CD4-positive, alpha-beta T cell treated with Interleukin-12 subunit alpha and Interleukin-12 subunit beta, for 1 hour (primary cell): ENCODE measurements around the gene FOXN1.
A peak's percentile ranks its signal among the peaks of the same experiment; 100 is the strongest.

Source experiments
- DNase-seq: peaks from one replicate; pipeline ENCODE4 v3.0.0-alpha.2; 2020

The FOXN1 gene

DNA sequence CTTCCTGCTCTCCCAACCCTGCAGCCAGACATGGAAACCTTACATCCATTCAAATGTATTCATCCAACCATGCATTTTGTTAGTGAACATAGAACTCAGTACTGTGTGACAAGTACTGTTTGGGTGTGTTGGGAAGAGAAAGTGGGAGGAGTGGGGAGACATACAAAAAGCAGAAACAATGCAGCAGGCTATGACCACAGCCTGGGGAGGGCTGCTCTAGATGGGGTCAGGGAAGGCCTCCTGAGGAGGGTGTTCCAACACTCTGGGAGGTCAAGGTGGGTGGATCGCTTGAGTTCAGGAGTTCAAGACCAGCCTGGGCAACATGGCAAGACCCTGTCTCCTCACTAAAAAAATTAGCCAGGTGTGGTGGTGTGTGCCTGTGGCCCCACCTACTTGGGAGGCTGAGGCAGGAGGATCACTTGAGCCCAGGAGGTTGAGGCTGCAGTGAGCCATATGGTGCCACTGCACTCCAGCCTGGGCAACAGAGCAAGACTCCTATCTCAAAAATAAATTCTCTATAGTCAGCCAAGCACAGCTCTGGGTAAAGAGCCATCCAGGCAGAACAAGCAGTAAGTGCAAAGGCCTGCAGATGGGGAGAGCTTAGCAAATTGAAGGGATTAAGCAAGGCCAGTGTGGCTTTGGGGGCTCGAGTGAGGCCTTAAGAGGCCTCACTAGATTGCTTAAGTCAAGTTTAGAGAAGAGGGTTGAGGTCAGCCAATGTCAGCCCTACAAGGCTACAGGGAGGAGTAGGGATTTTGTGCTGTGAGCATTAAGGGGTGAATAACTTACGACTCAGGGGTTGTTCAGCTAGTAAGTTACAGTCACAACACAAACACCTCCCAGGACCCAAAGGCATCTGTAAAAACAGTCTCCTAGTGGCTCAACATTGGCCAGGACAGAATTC, 27.2 kb upstream of the FOXN1 start:
- no peak for DNase-seq

- no peak for DNase-seq
Measured at GRCh38 chr17:28480278-28480677, 25.9 kb upstream of the FOXN1 start.

DNA sequence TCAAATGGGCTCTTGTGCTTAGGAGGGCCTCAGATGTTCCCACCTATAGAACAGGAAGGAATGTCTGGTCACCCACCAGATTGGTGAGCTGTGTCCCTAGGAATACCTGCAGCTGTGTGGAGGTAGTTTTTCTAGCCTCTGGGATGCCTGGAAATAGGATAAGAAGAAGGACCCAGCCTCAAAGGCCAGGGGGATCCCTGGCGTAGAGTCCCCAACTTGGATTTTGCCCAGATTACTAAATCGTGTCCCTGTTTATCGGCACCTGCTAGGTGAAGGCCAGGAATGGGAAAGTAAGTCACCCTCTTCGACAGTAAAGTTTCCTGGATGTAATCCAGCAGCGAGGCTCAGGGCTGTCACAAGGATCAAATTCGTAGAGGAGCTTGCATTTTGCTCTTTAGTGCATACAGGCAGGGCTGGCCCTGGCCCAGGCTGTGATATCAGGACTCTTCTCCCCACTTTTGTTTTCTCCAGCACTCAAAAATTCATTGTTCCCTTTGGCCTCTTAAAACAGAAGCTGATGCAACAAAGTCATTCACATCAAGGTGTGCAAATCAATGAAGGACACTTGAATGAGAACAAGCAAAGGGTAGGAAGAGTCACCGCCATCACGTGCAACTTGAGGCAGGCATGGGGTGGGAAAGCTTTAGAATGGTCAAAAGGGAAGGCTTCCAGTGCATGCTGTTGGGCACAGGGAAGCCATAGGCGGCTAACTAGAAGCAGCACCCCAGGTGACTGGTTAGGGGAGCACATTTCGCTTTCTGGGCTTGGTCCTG, 25.2 kb upstream of the FOXN1 start:
- DNase-seq = no peak

GRCh38 chr17:28482551-28483199, 23.5 kb upstream of the FOXN1 start:
- DNase-seq = no peak

GRCh38 chr17:28484296-28484695, 21.9 kb upstream of the FOXN1 start:
- no peak for DNase-seq

- no peak for DNase-seq
Measured at GRCh38 chr17:28485049-28485448, 21.1 kb upstream of the FOXN1 start.

- DNase-seq = no peak
Measured at GRCh38 chr17:28487881-28488532, 18.1 kb upstream of the FOXN1 start.

- no peak for DNase-seq
Measured at GRCh38 chr17:28488533-28489276, 17.4 kb upstream of the FOXN1 start.

DNA sequence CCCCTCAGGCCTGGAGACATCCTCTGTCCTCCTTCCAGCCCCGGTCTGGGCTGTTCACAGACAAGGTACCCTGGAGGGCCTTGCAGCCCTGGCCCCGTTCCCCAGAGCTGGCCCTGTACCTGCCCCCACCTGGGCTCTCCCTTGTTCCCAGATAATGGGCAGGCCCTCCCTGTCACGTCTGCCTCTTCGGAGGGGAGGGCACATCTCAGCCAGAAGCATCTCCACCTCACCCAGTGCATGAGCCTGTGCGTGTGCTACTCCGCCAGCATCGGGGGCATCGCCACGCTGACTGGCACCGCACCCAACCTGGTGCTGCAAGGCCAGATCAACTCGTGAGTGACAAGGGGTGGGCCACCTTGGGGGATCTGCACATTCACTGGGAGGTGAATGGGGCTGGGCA, 14.9 kb upstream of the FOXN1 start:
- DNase-seq = no peak

DNA sequence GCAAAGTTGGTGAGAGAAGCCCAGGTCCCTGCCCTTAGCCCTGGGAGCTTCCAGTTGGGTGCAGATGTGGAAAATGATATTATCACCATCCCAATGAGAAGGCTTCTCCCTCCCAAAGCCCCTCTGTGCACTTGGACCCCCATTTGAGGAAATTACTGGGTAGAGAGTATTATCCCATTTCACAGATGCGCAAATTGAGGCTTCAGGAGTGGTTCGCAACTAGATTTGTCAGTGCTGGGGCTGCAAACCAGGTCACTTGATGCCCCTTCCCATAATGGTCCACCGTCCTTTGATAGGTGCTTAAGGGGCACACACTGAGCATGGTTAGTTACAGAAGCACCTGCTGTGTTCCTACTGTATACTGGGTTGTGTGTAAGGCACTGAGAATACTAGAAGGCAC, 14.3 kb upstream of the FOXN1 start:
- DNase-seq = no peak

GRCh38 chr17:28492352-28493310, 13.5 kb upstream of the FOXN1 start:
- DNase-seq = no peak

- DNase-seq = no peak
Measured at GRCh38 chr17:28493460-28493859, 12.7 kb upstream of the FOXN1 start.

- DNase-seq = peak; percentile 78
Measured at GRCh38 chr17:28494445-28495188, 11.5 kb upstream of the FOXN1 start.

- DNase-seq = no peak
Measured at GRCh38 chr17:28495635-28496034, 10.5 kb upstream of the FOXN1 start.

GRCh38 chr17:28497931-28498330, 8.2 kb upstream of the FOXN1 start:
- no peak for DNase-seq

- DNase-seq = no peak
Measured at GRCh38 chr17:28498652-28499363, 7.3 kb upstream of the FOXN1 start.

DNA sequence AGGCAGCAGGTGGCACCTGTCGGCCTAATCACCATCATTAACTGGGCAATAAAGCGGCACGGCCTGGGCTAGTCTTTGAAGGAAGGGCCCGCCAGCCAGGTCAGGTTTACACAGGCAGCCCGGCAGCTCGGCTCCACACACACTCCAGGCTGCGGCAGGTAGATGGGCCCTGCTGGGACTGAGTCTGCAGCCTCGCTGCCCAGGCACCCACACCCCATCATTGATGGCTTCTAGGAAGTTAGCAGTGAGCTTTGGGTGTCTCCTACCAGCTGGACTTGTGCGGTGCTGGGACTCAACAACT, 6.8 kb upstream of the FOXN1 start:
- no peak for DNase-seq

DNA sequence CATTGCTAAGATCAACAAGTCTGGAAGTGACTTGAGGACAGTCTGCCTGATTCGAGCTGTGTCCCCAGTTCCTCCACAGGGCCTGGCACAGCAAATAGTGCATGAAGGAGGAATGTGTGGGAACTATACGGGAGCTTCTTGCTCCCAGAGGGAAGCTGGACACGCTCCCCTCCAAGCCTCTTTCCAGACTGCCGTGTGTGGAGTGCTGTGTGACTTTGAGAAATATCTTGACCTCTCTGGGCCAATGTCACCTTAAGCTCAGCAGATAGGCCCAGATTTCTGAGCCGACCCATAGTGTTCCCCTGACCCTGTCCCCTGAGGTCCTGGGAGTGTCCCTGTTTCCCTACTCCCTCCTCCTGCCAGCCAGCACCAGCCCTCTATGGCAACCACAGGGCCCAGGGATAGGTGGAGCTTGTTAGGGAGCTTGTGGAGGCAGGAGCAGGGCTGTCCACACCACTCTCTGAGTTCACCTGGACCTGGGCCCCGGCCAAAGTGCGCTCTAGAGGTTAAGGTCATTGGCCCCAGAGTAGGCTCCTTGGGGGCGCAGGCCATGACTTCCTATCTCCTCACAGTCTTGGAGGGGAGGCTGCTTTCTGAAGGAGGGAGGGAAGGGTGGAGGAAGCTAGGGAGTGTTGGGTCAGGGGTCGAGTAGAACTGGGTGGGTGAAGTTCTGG, 6.3 kb upstream of the FOXN1 start:
- no peak for DNase-seq

- no peak for DNase-seq
Measured at GRCh38 chr17:28500712-28501379, 5.3 kb upstream of the FOXN1 start.
